SK-N-SH treated with all-trans-retinoic acid at 6 μM for 48 hours (cell line): ENCODE results near the gene GOLGA8T.
"Not testable (repeated sequence)": the region's sequence is repeated elsewhere in the genome, so short reads cannot be mapped to it uniquely, and the experiment has no call there.

Source experiments
- ATAC-seq: fragments of 200-7000 bp; cut with Tn5 transposase; 3 replicates; pipeline ENCODE4 v1.9.1; 2020; ENCODE audit warnings: mild to moderate bottlenecking, moderate library complexity

Gene GOLGA8T, protein sequence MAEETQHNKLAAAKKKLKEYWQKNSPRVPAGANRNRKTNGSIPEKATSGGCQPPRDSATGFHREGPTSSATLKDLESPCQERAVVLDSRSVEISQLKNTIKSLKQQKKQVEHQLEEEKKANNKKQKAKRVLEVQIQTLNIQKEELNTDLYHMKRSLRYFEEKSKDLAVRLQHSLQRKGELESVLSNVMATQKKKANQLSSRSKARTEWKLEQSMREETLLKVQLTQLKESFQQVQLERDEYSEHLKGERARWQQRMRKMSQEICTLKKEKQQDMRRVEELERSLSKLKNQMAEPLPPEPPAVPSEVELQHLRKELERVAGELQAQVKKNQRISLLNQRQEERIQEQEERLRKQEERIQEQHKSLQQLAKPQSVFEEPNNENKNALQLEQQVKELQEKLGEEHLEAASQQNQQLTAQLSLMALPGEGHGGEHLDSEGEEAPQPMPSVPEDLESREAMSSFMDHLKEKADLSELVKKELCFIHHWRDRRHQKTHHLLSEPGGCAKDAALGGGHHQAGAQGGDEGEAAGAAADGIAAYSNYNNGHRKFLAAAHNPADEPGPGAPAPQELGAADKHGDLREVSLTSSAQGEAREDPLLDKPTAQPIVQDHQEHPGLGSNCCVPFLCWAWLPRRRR

DNA sequence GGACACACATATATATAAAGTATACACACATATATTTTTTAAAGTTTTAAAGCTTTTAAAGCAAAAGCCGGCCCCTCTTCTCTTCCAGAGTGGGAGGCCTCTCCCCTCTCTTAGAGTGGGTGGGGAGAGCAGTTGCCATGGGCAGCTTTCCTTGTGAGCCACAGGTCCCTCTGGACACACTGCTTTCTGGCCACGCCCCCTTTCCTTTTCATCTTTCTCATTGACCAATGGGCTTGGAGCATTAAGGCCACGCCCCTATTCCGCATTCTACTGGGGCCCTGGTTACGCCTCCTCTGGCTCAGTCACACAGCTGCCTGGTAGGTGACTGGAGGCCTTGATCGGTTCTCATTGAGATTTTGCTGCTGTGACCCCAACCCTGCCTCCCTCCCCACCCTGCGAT is at the start of gene GOLGA8T:
GOLGA8T (plus strand) TSS at position 301 of the 400 bp plus-strand sequence; CDS start at position 399, 98 bp downstream.
- not testable (repeated sequence) for ATAC-seq

DNA sequence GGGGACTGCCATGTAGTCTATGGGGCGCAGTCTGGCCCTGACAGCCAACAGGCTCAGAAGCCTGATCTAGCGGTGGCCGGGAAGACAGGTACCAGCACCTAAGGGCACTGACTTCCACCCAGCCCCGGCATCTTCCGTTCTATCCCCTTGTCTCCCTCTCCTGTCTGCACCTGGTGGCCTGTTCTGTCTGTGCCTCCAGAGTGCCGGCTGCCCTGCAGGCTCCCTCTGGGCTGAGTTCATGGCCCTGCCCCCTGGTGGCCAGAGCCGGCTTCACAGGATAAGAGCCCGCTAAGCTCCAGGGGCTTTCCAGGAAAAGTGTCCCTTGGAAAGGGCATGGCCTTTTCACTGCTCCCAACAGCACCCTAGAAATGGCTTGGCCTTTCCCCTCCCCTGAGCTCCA is 37.0 kb upstream of the GOLGA8T start:
- ATAC-seq: peak; percentile 57; the same call in 2 of the 3 replicates

DNA sequence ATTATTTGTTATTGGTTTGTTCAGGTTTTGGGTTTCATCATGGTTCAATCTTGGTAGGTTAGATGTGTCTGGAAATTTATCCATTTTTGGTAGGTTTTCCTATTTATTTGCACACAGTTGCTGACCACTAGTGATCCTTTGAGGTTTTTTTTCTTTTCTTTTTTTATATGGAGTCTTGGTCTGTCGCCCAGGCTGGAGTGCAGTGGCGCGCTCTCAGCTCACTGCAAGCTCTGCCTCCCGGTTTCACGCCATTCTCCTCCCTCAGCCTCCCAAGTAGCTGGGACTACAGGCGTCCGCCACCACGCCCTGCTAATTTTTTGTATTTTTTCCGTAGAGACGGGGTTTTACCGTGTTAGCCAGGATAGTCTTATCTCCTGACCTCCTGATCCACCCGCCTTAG is 32.0 kb upstream of the GOLGA8T start:
- not testable (repeated sequence) for ATAC-seq

DNA sequence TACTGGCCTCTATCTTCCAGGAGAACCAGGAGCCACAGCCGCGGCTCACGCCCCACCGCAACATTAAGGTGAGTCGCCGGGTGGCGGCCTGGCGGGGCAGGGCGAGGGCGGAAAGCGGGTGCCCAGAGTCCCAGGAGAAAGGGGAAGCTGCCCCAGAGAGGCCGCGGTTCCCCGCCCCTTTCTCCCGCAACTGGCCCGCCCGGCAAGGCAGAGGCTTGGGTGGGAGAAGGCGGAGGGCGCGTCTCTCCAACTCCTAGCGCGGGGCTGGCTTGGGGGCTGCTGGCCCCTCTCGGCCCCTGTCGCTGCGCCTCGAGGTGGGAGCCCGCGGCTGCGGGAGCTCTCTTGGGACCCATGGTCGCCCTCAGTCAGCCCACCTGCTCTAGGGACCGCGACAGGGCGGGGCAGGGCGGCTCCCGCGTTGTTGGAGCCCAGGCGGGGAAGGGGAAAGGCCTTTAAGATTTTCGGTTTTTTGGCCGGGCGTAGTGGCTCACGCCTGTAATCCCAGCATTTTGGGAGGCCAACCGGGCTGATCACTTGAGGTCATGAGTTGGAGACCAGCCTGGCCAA is 30.8 kb upstream of the GOLGA8T start:
- ATAC-seq: peak; percentile 95

DNA sequence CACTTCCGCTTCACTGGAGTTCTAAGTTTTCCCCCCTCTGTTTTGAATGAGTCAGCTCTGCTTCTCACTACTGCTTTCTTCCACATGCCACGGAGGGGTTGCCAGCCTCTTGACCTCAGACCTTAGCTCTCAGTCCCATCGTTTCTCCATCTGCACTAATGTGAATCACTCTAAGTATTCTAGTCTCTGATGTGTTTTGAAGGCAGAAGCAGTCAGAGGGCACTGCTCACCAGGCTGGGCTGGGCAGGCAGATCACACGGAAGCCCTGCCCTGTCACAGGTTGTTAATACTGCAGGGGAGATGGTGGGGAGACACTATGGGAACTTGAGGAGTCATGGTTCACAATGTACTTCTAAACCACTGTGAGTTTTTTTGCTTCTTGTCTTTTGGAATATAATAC is 24.3 kb upstream of the GOLGA8T start:
- ATAC-seq: 0 out of 3 replicates have a peak, but pooled peaks have one; percentile 27

DNA sequence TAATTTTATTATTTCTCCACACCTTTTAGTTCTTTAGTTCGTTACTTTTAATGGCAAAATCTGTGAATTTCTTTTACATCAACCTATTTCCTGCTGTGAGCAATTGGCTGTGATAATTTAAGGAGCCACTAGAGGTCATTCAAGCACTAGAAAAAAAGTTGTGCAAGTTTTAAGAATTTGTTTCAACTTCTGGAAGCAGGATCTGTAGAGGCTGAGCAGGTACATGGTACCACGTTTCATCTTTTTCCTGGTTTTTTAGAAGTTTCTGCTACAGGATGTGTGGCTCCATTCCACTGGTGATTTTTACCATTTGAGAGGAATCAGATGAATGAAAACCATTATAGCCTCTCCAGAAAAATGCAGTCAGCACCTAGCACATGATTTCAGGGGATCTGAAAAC is 4.8 kb upstream of the GOLGA8T start:
- ATAC-seq: not testable (repeated sequence)

DNA sequence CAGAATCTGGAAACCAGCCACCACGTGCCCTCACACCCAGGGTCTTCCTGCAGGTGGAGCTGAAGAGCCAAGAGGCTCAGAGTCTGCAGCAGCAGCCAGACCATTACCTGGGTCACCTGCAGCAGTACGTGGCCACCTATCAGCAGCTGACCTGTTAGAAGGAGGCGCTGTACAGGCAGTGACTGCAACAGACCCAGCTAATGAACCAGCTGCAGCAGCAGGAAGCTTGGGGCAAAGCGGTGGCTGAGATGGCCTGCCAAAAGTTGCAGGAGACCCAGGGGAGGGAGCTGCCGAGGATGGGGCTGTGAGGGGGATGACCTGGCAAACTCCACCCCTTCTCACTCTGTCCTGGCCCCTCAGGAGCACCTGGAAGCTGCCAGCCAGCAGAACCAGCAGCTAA is 8.4 kb downstream of the GOLGA8T start:
- ATAC-seq: not testable (repeated sequence)

DNA sequence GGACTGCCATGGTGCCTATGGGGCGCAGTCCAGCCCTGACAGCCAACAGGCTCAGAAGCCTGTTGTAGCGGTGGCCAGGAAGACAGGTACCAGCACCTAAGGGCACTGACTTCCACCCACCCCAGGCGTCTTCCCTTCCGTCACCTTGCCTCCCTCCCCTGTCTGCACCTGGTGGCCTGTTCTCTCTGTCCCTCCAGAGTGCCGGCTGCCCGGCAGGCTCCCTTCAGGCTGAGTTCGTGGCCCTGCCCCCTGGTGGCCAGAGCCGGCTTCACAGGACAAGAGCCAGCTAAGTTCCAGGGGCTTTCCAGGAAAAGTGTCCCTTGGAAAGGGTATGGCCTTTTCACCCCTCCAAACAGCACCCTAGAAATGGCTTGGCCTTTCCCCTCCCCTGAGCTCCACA is 15.0 kb downstream of the GOLGA8T start:
- 0 out of 3 replicates have a peak, but pooled peaks have one; percentile 33 for ATAC-seq

DNA sequence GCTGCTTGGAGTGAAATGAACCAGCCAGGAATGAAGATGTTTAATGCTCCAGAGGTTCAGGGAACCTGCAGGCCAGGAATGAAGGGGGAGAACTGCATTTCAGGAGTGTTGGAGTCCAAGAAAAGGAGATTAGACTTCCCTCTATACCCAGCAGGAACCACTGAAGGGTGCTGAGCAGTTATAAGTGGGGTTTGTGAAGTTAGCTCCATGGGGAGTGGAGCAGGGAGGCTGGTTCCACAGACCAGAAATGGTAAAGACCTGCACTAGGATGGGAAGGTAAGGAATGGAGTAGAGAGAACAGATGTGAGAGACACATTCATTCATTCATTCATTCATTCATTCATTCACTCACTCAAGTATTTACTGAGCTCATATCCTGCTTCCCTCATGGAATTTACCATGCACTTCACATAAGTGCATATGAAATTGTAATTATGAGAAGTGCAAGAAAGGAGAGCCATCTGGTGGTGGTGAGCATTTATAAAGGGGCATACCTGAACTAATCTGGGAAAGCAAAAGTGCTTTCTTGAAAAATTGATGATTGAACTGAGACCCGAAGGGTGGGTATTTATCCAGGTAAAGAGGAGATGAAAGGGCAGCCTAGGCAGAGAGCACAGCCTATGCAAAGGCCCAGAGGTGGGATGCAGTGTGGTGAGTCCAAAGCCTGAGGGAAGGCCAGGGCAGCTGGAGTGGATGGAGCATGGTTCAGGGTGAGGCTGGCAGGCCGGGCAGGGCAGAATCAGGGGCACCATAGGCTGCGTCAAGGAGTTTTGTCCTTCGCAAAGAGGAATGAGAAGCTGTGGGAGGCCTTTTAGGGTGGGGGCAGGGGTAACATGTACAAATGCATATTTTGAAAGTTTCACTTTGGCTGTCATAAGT is 27.9 kb downstream of the GOLGA8T start:
- ATAC-seq: not testable (repeated sequence)

DNA sequence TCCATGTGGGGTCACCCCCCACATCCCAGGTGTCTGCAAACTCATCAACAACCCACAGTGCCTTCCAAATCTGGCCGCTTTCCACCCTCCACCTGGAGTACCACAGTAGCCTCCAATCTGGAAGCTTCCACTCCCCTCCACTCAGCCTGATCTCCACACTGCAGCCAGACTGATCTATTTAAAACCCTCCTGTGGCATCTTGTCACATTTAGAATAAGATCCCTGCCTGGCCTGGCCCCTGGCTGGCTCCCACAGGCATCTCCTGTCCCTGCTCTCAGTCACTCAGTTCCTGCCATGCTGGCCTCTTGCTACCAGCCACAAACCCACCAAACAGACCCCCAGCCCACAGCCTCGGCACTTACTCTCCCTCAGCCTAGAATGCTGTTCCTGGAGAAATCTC is 28.9 kb downstream of the GOLGA8T start:
- peak; percentile 18; the same call in 1 of the 3 replicates for ATAC-seq

DNA sequence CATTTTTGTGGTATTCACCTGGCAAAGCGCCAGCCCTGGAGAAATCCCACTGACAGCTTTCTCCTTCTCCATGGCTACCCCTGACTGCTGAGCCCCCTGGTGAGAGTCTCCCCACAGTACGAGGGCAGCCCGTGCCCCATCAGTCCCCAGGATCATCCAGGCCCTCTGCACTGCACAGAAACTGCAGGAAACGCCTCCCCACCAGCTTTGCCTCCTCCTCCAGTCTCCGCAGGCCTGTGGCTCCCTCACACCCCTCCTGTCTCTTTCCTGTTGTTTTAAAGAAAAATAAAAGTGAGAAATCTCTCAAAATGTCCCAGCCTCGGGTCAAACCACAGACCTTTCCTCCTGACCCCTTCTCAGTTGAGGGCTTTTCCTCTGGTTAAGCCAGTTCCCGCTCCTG is 29.4 kb downstream of the GOLGA8T start:
- ATAC-seq: peak; percentile 37; the same call in 1 of the 3 replicates

DNA sequence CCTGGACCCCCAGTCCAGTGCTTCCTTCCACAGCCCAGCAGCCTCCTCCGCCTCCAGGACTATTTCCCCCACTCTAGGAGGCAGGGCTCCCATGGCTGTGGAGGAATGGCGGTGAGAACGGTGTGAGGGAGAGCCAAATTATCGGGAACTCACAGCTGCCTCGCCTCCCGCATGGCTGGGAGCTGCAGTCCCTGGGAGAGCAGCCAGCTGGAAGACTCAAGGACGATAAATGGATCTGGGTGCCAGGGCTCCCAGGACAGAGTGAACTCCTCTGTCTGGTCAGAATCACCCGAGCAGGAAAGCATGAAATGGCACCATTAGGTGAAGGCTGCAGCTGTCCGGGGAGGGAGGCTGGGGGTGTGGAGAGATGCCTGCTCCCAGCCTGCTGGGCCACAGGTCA is 32.6 kb downstream of the GOLGA8T start:
- not testable (repeated sequence) for ATAC-seq

DNA sequence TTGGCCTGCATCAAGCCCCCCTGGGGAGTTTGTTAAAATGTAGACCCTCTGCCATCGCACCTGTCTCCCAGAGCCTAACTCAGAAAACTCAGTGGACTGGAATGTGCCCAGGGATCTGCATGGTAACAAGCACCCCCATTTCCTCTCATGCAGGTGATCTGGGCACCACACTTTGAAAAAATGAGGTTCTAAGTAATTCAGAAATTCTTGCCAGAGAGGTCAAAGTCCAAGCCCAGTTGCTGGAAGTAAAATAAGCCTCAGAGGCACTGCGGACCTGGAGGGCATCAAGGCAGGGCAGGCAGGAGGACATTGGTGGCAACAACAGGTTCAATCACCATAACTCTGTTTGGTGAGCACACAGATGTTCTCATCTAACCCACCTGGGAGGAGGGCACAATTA is 33.0 kb downstream of the GOLGA8T start:
- ATAC-seq: not testable (repeated sequence)

DNA sequence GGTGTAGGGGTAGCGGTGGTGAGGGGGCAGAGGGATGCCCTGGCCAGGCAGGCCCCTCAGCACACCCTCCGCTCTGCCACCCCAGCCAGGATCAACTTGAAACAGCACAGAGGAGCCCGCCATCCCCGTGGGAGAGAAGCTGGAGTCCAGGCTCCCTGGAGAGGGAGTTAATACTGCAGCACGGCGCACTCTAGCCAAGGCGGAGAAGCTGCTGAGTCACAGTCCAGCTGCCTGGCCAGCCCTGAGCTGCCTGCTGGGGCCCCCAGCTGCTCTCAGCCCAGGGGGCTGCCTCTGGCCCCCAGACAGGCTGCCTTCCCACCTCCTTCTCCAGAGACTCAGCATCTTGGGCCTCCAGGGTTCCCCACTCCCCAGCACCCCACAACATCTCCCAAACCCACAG is 36.6 kb downstream of the GOLGA8T start:
- ATAC-seq: peak; percentile 49

DNA sequence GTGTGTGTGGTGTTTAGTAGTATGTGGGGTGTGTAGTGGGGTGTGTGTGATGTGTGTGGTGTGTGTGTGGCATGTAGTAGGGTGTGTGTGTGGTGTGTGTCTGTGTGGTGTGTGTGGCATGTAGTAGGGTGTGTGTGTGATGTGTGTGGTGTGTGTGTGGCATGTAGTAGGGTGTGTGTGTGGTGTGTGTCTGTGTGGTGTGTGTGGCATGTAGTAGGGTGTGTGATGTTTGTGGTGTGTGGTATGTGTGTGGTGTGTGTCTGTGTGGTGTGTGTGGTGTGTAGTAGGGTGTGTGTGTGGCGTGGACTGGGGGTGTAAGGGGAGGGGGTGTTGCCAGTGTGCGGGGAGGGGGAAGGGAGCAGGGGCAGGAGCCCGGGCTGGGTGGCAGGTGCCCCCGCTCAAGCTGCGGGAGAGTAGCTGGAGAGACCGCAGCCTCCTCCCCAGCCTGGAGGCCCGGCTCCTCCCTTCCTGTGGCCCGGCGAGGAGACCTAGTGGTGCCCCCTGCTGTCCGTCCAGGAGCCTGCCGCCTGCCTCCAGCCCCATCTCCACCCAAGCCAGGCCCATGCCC is 38.3 kb downstream of the GOLGA8T start:
- ATAC-seq: peak; percentile 92

DNA sequence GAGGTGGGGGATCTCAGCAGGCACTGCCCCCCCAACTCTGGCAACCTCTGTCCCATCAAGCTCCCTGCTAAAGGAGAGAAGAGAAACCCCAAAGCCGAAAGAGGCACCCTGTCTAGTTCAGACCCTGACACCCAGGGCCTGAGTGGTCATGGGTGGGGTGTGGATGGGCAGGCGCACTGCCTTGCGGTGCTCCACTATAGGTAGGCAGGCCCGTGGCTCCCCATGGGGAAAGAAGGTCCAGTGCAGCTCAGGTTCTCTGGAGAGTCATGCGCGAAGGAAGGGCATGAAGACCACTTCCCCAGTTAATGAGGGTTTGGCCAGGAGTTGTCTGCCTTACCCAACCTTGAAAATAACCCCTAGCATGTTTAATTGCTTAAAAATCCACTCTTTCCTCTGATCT is 40.4 kb downstream of the GOLGA8T start:
- not testable (repeated sequence) for ATAC-seq

DNA sequence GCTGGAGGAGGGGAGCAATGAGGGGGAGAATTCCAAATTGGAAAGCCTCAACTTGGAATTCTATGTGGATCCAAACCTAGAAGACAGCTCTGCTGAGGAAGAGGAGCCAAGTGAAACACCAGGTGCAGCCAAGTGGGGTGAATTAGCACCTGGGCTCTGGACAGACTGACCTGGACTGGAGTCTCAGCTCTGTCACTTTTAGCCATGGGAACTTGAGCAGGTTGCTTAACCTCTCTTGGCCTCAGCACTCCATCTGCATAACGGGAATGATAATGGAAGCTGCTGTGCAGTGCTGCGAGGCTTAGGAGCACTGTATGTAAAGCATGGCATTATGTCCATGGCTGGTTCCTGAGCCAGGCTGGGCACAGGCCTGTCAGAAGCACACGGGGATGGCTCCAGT is 41.8 kb downstream of the GOLGA8T start:
- not testable (repeated sequence) for ATAC-seq

DNA sequence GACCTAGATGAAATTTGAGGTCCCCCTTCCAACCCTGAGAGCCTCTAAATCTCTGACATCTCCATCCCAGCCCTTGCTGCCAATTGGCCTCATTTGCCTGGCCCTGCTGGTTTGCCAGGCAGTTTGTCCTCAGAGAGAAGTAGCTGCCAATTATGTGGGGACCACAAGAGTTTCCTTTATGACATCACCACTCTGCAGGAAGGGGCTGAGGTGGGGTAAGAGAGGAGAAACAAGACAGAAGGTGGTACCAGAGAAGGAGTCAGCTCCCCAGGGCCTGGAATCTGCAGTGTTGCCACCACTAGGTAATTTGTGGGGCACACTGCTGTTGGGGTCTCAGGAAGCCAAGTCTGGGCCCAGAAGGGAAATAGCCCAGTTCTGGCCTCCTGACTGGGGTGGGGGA is 45.0 kb downstream of the GOLGA8T start:
- not testable (repeated sequence) for ATAC-seq

DNA sequence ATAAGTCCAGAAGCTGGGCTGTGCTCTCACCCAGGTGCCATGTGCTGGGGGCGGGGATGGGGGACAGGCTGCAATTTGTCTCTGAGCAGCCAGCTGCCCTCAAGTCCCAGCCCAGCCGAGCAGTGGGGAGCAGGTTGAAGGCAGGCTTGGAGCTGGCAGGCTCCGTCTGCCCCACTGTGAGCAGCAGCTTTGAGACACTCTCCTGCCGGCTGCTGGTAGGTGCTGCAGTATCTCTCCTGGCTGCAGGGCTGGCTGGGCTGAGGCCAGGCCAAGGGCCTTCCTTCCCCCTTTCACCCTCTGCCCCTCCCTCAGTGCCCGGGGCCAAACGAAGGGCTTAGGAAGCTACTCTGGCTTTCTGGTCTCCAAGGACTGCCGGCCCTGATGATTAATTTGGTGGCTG is 50.6 kb downstream of the GOLGA8T start:
- not testable (repeated sequence) for ATAC-seq

DNA sequence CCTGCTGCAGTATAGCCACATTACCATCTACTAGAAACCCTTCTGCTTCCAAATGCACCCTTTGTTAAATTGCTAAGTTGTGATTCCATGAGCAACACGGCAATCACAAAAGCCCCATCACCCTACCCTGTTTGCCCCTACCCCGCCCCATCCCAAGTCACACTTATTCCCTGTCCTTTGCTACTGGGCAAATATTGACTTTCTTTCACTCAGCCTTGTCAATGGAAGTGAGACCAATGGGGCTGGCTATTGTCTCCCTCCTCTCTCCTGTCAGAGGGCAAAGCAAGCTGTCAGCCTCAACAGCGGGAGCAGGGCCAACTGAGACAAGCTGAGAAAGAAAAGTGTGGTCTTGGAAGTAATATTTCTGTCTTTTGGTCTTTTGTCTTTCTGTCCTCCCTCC is 52.6 kb downstream of the GOLGA8T start:
- not testable (repeated sequence) for ATAC-seq

DNA sequence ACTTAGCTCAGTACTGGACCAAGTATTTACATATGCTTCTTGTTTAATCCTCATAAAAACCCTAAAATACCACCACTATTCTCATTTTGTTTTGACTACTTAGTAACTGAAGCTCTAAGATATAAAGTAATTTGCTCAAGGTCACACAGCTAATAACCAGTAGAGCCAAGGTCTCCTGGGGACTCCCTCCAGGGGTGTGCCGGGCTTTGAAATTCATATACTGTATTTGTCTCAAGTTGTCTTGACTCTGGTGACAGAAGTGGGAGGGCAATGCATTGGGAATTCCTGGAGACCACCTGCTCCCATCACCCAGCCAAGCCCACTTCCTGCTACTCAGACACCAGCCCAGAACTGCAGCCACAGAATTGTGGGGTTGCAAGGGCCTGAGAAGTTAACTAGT is 54.9 kb downstream of the GOLGA8T start:
- not testable (repeated sequence) for ATAC-seq

DNA sequence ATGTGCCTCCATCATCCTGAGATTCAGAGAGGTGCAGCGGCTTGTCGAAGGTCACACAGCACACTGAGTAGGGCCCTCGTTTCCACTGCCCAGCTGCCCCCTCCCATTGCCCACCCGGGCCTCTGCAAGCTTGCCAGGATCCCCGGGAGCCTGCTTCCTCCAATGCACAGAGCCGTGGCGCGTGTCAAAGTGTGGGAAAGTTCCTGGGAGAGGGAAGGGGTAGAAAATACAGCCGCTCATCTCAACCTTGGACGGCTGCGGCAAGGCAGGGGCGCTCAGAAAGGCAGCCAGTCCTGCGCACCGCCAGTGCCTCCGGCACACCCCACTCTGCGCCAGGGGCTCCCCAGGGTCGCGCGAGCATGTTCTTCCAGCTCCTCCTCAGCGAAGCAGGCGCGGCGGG is 56.3 kb downstream of the GOLGA8T start:
- ATAC-seq: not testable (repeated sequence)
